ENCODE data around the gene PRKAR2A.
"Not testable (repeated sequence)": the region's sequence is repeated elsewhere in the genome, so short reads cannot be mapped to it uniquely, and the experiment has no call there.

PRKAR2A gene

DNA sequence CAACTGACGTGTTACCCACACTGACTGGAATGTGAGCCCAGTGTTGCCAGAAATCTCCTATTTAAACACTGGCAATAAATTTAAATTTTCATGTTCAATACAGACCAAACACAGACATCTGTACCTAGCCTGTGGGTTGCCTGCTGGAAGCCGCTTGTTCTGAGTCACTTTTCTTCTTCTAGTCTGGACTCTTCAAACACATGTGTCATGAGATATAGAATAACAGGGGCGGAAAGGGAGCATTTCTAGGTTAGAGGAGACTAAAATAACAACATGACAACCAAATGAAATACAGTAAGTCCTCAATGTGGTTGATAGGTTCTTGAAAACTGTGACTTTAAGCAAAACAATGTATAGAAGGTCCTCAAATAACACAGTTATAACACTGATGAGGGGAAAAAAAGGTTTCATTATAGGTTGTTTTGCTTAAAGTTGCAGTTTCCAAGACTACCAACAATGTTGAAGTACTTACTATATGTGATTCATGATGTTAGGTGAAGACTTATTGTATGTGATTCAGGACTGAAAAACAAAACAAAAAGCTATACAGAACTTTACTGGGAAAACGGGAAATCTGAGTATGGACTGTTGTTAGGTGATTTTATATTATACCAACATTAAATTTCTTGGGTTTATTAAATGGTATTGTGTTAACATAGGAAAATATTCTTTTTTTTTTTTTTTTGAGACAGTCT lies 63.1 kb downstream of the PRKAR2A start:
- H3K27ac ChIP-seq: no peak overlapping the region
- peaks cover 25 to 62% (median 61%) of the 10 kb centered on the region in 3 donors for H3K36me3 ChIP-seq
- no peaks in the 10 kb centered on the region for H3K9me3 ChIP-seq
- no peaks in the 10 kb centered on the region for H3K27me3 ChIP-seq
- DNase-seq: no peak
- no peak overlapping the region for H3K4me3 ChIP-seq
- no peaks in the 10 kb centered on the region for H3K4me1 ChIP-seq
- intact Hi-C loops (cut with DNase I; ENCODE audit: low total_unique reads): no loop called here
- TF ChIP-seq, protein P1, sequence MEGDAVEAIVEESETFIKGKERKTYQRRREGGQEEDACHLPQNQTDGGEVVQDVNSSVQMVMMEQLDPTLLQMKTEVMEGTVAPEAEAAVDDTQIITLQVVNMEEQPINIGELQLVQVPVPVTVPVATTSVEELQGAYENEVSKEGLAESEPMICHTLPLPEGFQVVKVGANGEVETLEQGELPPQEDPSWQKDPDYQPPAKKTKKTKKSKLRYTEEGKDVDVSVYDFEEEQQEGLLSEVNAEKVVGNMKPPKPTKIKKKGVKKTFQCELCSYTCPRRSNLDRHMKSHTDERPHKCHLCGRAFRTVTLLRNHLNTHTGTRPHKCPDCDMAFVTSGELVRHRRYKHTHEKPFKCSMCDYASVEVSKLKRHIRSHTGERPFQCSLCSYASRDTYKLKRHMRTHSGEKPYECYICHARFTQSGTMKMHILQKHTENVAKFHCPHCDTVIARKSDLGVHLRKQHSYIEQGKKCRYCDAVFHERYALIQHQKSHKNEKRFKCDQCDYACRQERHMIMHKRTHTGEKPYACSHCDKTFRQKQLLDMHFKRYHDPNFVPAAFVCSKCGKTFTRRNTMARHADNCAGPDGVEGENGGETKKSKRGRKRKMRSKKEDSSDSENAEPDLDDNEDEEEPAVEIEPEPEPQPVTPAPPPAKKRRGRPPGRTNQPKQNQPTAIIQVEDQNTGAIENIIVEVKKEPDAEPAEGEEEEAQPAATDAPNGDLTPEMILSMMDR (IDR thresholded peaks at IDR 0.05): no peak

DNA sequence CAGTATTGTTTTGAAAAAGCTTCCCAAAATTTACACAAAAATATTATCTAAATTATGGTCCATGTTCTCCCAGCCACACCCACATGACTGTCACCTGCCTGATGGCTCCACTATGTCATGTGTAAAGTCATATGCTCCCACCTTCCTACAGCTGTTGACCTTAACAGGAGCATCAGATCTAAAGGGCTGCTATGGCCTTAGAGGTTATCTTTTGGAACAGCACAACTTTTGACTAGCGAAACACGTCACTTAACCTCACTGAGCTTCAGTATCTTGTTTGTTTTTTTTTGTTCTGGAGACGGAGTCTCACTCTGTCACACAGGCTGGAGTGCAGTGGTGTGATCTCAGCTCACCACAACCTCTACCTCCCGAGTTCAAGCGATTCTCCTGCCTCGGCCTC lies 64.4 kb downstream of the PRKAR2A start:
- intact Hi-C loops (cut with DNase I; ENCODE audit: low total_unique reads): no loop called here
- TF ChIP-seq, protein P1 (IDR thresholded peaks at IDR 0.05): no peak
- Histone ChIP-seq H3K4me1 (no peaks in the 10 kb centered on the region), H3K4me3 (no peak overlapping the region), H3K36me3 (peaks cover 21 to 64% (median 49%) of the 10 kb centered on the region in 3 donors), H3K27ac (no peak overlapping the region), H3K9me3 (no peaks in the 10 kb centered on the region), H3K27me3 (no peaks in the 10 kb centered on the region)
- no peak for DNase-seq

DNA sequence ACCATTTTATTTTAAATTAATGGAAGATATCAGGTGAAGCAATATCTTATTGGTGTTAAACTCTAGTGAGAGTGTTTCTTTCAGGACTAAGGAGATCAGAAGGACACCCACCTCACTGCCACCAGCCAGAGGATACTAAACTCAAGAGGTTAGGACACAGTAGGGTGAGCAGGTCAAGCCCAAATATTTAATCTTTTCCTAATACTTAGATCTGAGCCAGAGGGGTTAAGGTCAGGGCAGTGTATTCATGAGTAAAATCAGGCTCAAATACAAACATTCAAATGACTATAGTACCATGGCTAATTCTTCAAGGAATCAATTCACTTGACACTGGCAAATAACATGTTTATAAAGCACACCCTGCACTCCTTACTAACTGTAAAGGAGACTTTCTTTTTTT lies 65.6 kb downstream of the PRKAR2A start:
- Histone ChIP-seq H3K27me3 (no peaks in the 10 kb centered on the region), H3K27ac (no peak overlapping the region), H3K4me1 (no peaks in the 10 kb centered on the region), H3K36me3 (peaks cover 19 to 62% (median 37%) of the 10 kb centered on the region in 3 donors), H3K4me3 (no peak overlapping the region), H3K9me3 (no peaks in the 10 kb centered on the region)
- no peak for DNase-seq
- TF ChIP-seq, protein P1 (IDR thresholded peaks at IDR 0.05): no peak
- intact Hi-C loops (cut with DNase I; ENCODE audit: low total_unique reads): no loop called here

DNA sequence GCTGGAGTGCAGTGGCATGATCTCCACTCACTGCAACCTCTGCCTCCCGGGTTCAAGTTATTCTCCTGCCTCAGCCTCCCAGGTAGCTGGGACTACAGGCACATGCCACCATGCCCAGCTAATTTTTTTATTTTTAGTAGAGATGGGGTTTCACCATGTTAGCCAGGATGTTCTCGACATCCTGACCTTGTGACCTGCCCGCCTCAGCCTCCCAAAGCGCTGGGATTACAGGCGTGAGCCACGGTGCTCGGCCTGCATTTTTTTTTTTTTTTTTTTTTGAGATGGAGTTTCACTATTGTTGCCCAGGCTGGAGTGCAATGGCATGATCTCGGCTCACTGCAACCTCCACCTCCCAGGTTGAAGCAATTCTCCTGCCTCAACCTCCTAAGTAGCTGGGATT lies 69.1 kb downstream of the PRKAR2A start:
- H3K9me3 ChIP-seq; H3K27ac ChIP-seq; H3K27me3 ChIP-seq; intact Hi-C loops (cut with DNase I; ENCODE audit: low total_unique reads); H3K4me1 ChIP-seq; H3K4me3 ChIP-seq; DNase-seq: not testable (repeated sequence)
- H3K36me3 ChIP-seq: peaks cover 20 to 67% (median 39%) of the 10 kb centered on the region in 3 donors

DNA sequence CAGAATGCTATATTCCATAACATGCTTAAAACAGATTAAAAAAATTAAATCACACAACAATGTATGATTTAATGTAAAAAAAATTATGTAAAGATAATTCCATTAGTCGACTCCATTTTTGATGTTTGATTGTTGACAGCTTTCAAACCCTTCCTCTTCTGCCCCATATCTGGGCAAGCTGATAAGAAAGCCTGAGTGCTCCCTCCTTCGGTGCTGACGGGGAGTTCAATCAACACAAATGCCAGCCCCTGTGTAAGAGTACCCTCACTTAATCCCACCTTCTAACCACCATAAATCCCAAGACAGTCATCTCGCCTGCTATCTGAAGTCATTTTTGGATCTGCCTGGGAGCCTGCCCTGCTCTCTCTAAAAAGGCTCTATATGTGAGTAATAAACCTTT lies 70.8 kb downstream of the PRKAR2A start:
- no peaks in the 10 kb centered on the region for H3K4me1 ChIP-seq
- peaks cover 23 to 60% (median 34%) of the 10 kb centered on the region in 3 donors for H3K36me3 ChIP-seq
- no peak for DNase-seq
- no peak overlapping the region for H3K27ac ChIP-seq
- intact Hi-C loops (cut with DNase I; ENCODE audit: low total_unique reads): no loop called here
- H3K27me3 ChIP-seq: no peaks in the 10 kb centered on the region
- no peak overlapping the region for H3K4me3 ChIP-seq
- H3K9me3 ChIP-seq: no peaks in the 10 kb centered on the region
- TF ChIP-seq, protein P1 (IDR thresholded peaks at IDR 0.05): no peak

DNA sequence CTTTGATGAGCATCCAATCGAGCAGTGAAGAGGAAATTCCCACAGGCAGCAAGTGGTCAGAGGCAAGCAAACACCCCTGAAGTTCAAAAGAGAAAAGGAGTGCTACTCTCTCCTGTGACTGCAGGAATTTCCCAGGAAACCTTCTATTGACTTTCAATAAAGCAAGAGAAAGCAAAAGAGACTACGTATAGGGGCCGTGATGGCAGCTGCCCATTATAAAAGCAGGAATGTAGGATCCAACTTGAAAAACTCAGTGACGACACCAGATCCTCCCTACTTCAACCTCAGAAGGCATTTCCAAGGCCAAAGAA lies 77.5 kb downstream of the PRKAR2A start:
- intact Hi-C loops (cut with DNase I; ENCODE audit: low total_unique reads): no loop called here
- Histone ChIP-seq H3K36me3 (peaks cover 34 to 67% (median 48%) of the 10 kb centered on the region in 3 donors), H3K4me3 (no peak overlapping the region), H3K27me3 (no peaks in the 10 kb centered on the region), H3K27ac (no peak overlapping the region), H3K9me3 (no peaks in the 10 kb centered on the region), H3K4me1 (no peaks in the 10 kb centered on the region)
- TF ChIP-seq, protein P1 (IDR thresholded peaks at IDR 0.05): no peak
- no peak for DNase-seq
